PC-9 (cell line): Measurements from ENCODE around the gene ECE1. TPM values are rescaled to one million over a fixed set of nuclear protein-coding genes. Genes with fewer than 3 reads are reported as not detected.

ENCODE experiments used
- BruUV-seq: library from RNA; stranded (reverse); fragments of 400-500 nt; replicated peaks from 2 replicates; lab custom pipeline; 2021; lab: Mats Ljungman, UMichigan
- CTCF ChIA-PET: fragments of 300-600 bp; sonication (Branson Sonifier 250); formaldehyde crosslinking; loops from one replicate; lab custom pipeline; 2022; ENCODE audit warnings: antibody characterized with exemption; lab: Charles Lee
- POLR2A ChIA-PET: fragments of 300-600 bp; sonication (Branson Sonifier 250); formaldehyde crosslinking; loops from one replicate; lab custom pipeline; 2022; ENCODE audit warnings: antibody characterized with exemption; ENCODE audit not compliant: unreplicated experiment; lab: Charles Lee
- DNase-seq, 2 experiments: peaks; one replicate each; pipeline versions ENCODE4 v3.0.0 to v3.0.0-alpha.2; 2015 to 2022; ENCODE audit warnings: mixed read lengths in 1 of 2
- H2AFZ ChIP-seq: fragments of 200-600 bp; sonication (generic); 2 replicates; pipeline ENCODE4 v1.8.1; 2017; ENCODE audit warnings: antibody characterized with exemption
- H3F3A ChIP-seq: fragments of 200-600 bp; sonication (generic); 2 replicates; pipeline ENCODE4 v1.8.1; 2017; ENCODE audit warnings: antibody characterized with exemption, mild to moderate bottlenecking, low read depth; ENCODE audit not compliant: insufficient read depth
- H3K27ac ChIP-seq: fragments of 200-600 bp; sonication (generic); 2 replicates; pipeline ENCODE4 v1.6.1; 2016; ENCODE audit warnings: mixed run types
- H3K27me3 ChIP-seq: fragments of 200-600 bp; sonication (generic); 2 replicates; pipeline ENCODE4 v1.6.1; 2016; ENCODE audit warnings: low read depth, mixed run types; ENCODE audit not compliant: insufficient read depth
- H3K36me3 ChIP-seq: fragments of 200-600 bp; sonication (generic); 2 replicates; pipeline ENCODE4 v1.6.1; 2016; ENCODE audit warnings: low read depth, mixed run types
- H3K4me1 ChIP-seq: fragments of 200-600 bp; sonication (generic); replicated peaks from 2 replicates; pipeline ENCODE4 v1.6.1; 2016; ENCODE audit warnings: mixed run types; ENCODE audit not compliant: insufficient read depth
- H3K4me2 ChIP-seq: fragments of 200-600 bp; sonication (generic); 2 replicates; pipeline ENCODE4 v1.6.1; 2017; ENCODE audit warnings: mixed run types
- H3K4me3 ChIP-seq: fragments of 200-600 bp; sonication (generic); 2 replicates; pipeline ENCODE4 v1.6.1; 2016; ENCODE audit warnings: mixed run types
- H3K79me2 ChIP-seq: fragments of 200-600 bp; sonication (generic); 2 replicates; pipeline ENCODE4 v1.6.1; 2017; ENCODE audit warnings: low read depth, mixed run types
- H3K9me2 ChIP-seq: fragments of 200-600 bp; sonication (generic); 2 replicates; pipeline ENCODE4 v1.8.1; 2017; ENCODE audit warnings: mild to moderate bottlenecking; ENCODE audit not compliant: insufficient read depth
- H3K9me3 ChIP-seq: fragments of 200-600 bp; sonication (generic); 2 replicates; pipeline ENCODE4 v1.8.1; 2016; ENCODE audit warnings: low read depth; ENCODE audit not compliant: insufficient read depth
- H4K20me1 ChIP-seq: fragments of 200-600 bp; sonication (generic); 2 replicates; pipeline ENCODE4 v1.8.1; 2017; ENCODE audit not compliant: insufficient read depth
- CTCF ChIP-seq: fragments of 200-600 bp; sonication (generic); conservative IDR thresholded peaks from 2 replicates; pipeline ENCODE4 v1.6.1; 2017; ENCODE audit warnings: mixed run types, antibody characterized with exemption, mild to moderate bottlenecking, moderate library complexity
- EZH2 ChIP-seq: fragments of 200-600 bp; sonication (generic); IDR thresholded peaks from 2 replicates; pipeline ENCODE4 v1.8.0; 2017; ENCODE audit warnings: antibody characterized with exemption, low read depth
- intact Hi-C: fragments of 100-400 bp; cut with micrococcal nuclease; formaldehyde crosslinking; loops from one replicate; pipeline ENCODE4 v1.10.0; 2022; ENCODE audit not compliant: unreplicated experiment
- total RNA-seq: library from RNA; stranded (reverse); gene quantifications from 2 replicates; pipeline ENCODE4 v1.2.3, GENCODE V29; 2021

The ECE1 gene
- total RNA-seq, 1 experiment from 2014 or later = 80.8 TPM

GRCh38 chr1:21280482-21280881 is 9.8 kb downstream of the ECE1 start:
- no peaks in the 10 kb centered on the region for H3K4me1 ChIP-seq
- intact Hi-C loops = no loop called here

DNA sequence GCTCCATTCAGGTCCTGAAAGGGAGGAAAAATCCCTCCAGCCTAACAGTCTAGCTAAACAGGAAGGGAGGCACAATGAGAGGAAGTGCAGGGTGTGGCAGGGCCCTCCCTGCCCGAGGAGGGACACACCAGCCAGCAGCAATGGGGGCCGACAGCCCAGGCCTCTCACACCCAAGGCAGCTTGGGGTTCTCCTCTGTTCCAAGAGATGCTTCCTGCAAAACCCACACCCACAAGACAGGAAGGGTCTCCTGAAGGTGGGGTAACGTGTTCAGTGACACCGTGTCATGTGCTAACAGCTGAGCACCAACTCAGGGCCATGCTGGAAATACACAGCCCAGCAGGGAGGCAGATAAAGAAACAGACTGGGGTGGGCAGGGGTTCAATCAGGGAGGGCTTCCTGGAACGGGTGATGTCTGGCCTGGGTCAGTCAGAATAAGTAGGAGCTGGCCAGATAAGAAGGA is 10.2 kb downstream of the ECE1 start:
- H3K27ac ChIP-seq = no peak overlapping the region
- no TSS peak for BruUV-seq
- H3K9me3 ChIP-seq = no peaks in the 10 kb centered on the region
- no peak overlapping the region for H3K4me3 ChIP-seq
- H3K79me2 ChIP-seq = no peaks in the 10 kb centered on the region
- H3F3A ChIP-seq = no peaks in the 10 kb centered on the region
- H3K9me2 ChIP-seq = no peaks in the 10 kb centered on the region
- H2AFZ ChIP-seq = no peak overlapping the region
- H3K27me3 ChIP-seq = no peaks in the 10 kb centered on the region
- no peaks in the 10 kb centered on the region for H3K4me1 ChIP-seq
- intact Hi-C loops = no loop called here
- POLR2A ChIA-PET = no interaction called here
- 0 out of 2 replicates have a peak, but pooled peaks cover 5% of the 10 kb centered on the region for H4K20me1 ChIP-seq
- CTCF ChIA-PET = interaction anchor here (0.8 kb wide), 2 partner anchors 10 kb away, joined by 3 to 4 read pairs; no protein-coding TSS in a partner anchor
- no peak for DNase-seq
- no peaks in the 10 kb centered on the region for H3K36me3 ChIP-seq
- no peak overlapping the region for H3K4me2 ChIP-seq
- no peak for TF ChIP-seq EZH2
- TF ChIP-seq CTCF = no peak

More at GRCh38 chr1:21280482-21280881, 9.8 kb downstream of the ECE1 start:
- no peaks in the 10 kb centered on the region for H3K79me2 ChIP-seq
- H2AFZ ChIP-seq = no peak overlapping the region
- no peak overlapping the region for H3K4me3 ChIP-seq
- TF ChIP-seq CTCF (no peak), EZH2 (no peak)
- 0 out of 2 replicates have a peak, but pooled peaks cover 5% of the 10 kb centered on the region for H4K20me1 ChIP-seq
- no peaks in the 10 kb centered on the region for H3K36me3 ChIP-seq
- no peaks in the 10 kb centered on the region for H3K9me3 ChIP-seq
- CTCF ChIA-PET = interaction anchor here (0.8 kb wide), 1 partner anchor 10 kb away, joined by 3 read pairs; no protein-coding TSS in a partner anchor
- H3F3A ChIP-seq = no peaks in the 10 kb centered on the region
- H3K4me2 ChIP-seq = no peak overlapping the region
- BruUV-seq = no TSS peak
- no peaks in the 10 kb centered on the region for H3K27me3 ChIP-seq
- no peaks in the 10 kb centered on the region for H3K9me2 ChIP-seq
- no peak for DNase-seq
- no peak overlapping the region for H3K27ac ChIP-seq
- POLR2A ChIA-PET = interaction anchor here (0.7 kb wide), 1 partner anchor 35 kb away, joined by 3 read pairs; no protein-coding TSS in a partner anchor

DNA sequence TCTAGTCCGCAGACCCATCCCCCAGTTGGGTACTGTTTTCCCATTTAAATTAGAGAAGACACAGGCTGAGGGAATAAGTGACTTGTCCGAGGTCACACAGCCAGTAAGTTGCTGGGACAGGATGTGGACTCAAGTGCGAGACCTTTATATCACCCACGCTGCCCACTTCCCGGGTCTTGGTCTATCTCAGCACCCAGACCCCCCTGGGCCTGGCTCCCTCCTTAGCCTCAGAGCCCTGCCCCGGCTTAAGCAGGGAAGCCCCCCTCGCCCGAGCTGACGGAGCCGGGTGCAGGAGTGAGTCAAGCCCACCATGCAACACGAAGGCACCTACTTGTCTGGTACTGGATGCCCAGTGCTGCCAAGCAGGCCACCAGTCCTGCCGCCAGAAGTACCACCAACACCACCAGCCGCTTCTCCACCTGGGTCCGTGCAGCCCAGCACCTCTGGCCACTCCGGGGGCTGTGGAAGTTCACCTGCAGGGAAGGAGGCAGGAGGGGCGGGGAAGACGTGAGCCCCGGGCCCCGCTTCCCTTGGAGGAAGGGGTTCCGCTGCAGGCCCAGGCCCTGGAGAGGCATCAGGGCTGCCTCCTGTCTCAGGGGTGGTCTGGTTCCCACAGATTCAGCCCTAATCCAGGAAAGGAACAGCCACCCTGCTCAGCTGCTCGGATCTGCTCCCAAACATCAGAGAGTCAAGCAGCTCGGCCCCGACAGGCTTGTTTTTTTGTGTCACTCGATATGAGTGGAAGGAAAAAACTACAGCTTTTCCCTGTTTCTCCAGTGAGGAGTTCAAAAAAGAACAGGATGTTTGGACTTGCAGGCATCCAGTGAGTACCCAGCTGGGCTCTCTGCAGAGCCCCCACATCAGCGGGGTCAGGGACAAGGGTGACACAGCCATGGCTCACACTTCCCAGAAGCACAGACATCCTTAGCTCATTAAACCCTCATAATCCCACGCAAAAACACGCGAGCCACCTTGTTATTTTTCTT is 11.1 kb downstream of the ECE1 start:
- Histone ChIP-seq H2AFZ (no peak overlapping the region), H3K4me2 (no peak overlapping the region), H3K9me3 (no peaks in the 10 kb centered on the region), H3K27me3 (no peaks in the 10 kb centered on the region), H3K9me2 (no peaks in the 10 kb centered on the region), H3K27ac (no peak overlapping the region), H3K79me2 (no peaks in the 10 kb centered on the region), H3K36me3 (no peaks in the 10 kb centered on the region), H3K4me3 (no peak overlapping the region), H3F3A (no peaks in the 10 kb centered on the region), H4K20me1 (0 out of 2 replicates have a peak, but pooled peaks cover 5% of the 10 kb centered on the region), H3K4me1 (no peaks in the 10 kb centered on the region)
- ChIA-PET POLR2A (no interaction called here), CTCF (interaction anchor here (0.8 kb wide), 1 partner anchor 9 kb away, joined by 4 read pairs; no protein-coding TSS in a partner anchor)
- TF ChIP-seq EZH2 = no peak
- TF ChIP-seq CTCF = no peak
- intact Hi-C loops = no loop called here
- no TSS peak for BruUV-seq
- no peak for DNase-seq
